ENCODE results near the gene KCNIP4. TPM values are rescaled to one million over a fixed set of nuclear protein-coding genes. Genes with fewer than 3 reads are reported as not detected.
A peak's percentile ranks its signal among the peaks of the same experiment; 100 is the strongest.

KCNIP4 gene
- total and polyA plus RNA-seq, 10 of the 15 experiments (the other 5 are each of a cell fraction or from before 2014, with no cell fraction given): 0.03 to 0.23 (median 0.13) TPM; not detected in 7

- H3K4me3 ChIP-seq: no peak overlapping the region
- TF ChIP-seq ZNF274 (IDR thresholded peaks at IDR 0.05; ENCODE audit: insufficient read depth, insufficient read length) (no peak), RUNX3 (IDR thresholded peaks at IDR 0.05; ENCODE audit: low read length) (peak; percentile 12; the same call in 1 of the 2 replicates), SREBF2 (IDR thresholded peaks at IDR 0.05; ENCODE audit: low read length) (no peak), ZBTB11 (CRISPR knock-in tag; IDR thresholded peaks at IDR 0.05) (no peak)
- POLR2A ChIA-PET: no interaction called here
- no peak overlapping the region for H3K9ac ChIP-seq (ENCODE audit: control insufficient read depth, insufficient read depth, low read length)
- no peaks in the 10 kb centered on the region for H3K9me3 ChIP-seq (replicated peaks; ENCODE audit: control insufficient read depth, insufficient read depth, low read length)
- no peaks in the 10 kb centered on the region for H4K20me1 ChIP-seq (ENCODE audit: control insufficient read depth, insufficient read depth)
- no peaks in the 10 kb centered on the region for H3K27me3 ChIP-seq (replicated peaks in 1 of 2; ENCODE audit: control insufficient read depth in 2 of 2, insufficient read depth in 2 of 2, low read length in 1 of 2)
- 51% methylated on average over 13 of the region's 13 CpGs for WGBS (ENCODE audit: insufficient coverage, insufficient replicate concordance, low lambda C conversion rate, missing lambda C conversion rate)
- CTCF ChIA-PET: interaction anchor here (1.0 kb wide), 1 partner anchor 9 kb away, joined by 4 read pairs; no protein-coding TSS in a partner anchor
- DNase-seq (ENCODE audit: low read depth, low spot score) (no peak), FAIRE-seq (no peak), ATAC-seq (peak; percentile 58)
- H3K36me3 ChIP-seq (ENCODE audit: control insufficient read depth in 2 of 2, insufficient read depth in 2 of 2, low read length in 1 of 2): no peaks in the 10 kb centered on the region
- H3K79me2 ChIP-seq (ENCODE audit: control insufficient read depth, insufficient read depth, low read length): no peaks in the 10 kb centered on the region
- RAD21 ChIA-PET (ENCODE audit: unreplicated experiment): no interaction called here
- H3K4me1 ChIP-seq (ENCODE audit: control insufficient read depth, insufficient read depth, low read length): no peaks in the 10 kb centered on the region
- in situ Hi-C loops (cut with MboI): no loop called here
- intact Hi-C loops (cut with micrococcal nuclease; ENCODE audit: unreplicated experiment): no loop called here
- SMC1A ChIA-PET (ENCODE audit: uncharacterized antibody, unreplicated experiment): interaction anchor here (0.6 kb wide), 1 partner anchor 9 kb away, joined by 3 read pairs; no protein-coding TSS in a partner anchor
- H3K27ac ChIP-seq (ENCODE audit: control insufficient read depth, insufficient read depth): no peak overlapping the region
- no TSS peak for BruUV-seq (replicated peaks)
- H2AFZ ChIP-seq (ENCODE audit: control insufficient read depth, low read depth, low read length): no peak overlapping the region
- no peak overlapping the region for H3K4me2 ChIP-seq (ENCODE audit: control insufficient read depth, insufficient read depth)
These were observed 1184.1 kb downstream of the KCNIP4 start for GRCh38 chr4:20764366-20764992.

Measured in GM12878 (cell line).